SK-N-SH (cell line): ENCODE data around the gene CASP7. TPM values are rescaled to one million over a fixed set of nuclear protein-coding genes. Genes with fewer than 3 reads are reported as not detected.

Experiments
- CTCF ChIA-PET: fragments of 300-600, 350-600 bp; formaldehyde crosslinking; extraction: SDS; loops from one replicate; lab custom pipeline; 2021; lab: Yijun Ruan, JAX
- POLR2A ChIA-PET: fragments of 350-600 bp; sonication (Branson Sonifier 250); formaldehyde crosslinking; extraction: SDS; loops from one replicate; lab custom pipeline; 2020; ENCODE audit warnings: antibody characterized with exemption, inconsistent platforms; lab: Yijun Ruan, JAX
- DNase-seq: peaks from one replicate; pipeline ENCODE4 v3.0.0; 2012
- H2AFZ ChIP-seq: fragments of 200-600 bp; sonication (generic); 2 replicates; pipeline ENCODE4 v1.8.1; 2016; ENCODE audit warnings: antibody characterized with exemption, mild to moderate bottlenecking, low read depth
- H3F3A ChIP-seq: fragments of 200-600 bp; sonication (generic); replicated peaks from 2 replicates; pipeline ENCODE3; 2016; ENCODE audit warnings: antibody characterized with exemption, mild to moderate bottlenecking; ENCODE audit not compliant: insufficient read depth
- H3K27ac ChIP-seq, 2 experiments: fragments of 200-500 bp in 1 of 2; fragments of 200-600 bp in 1 of 2; sonication (Bioruptor generic) in 1 of 2; sonication (generic), shearing (Covaris generic) in 1 of 2; 2 replicates each; pipeline versions ENCODE4 v1.5.1 to v1.6.1; 2014 to 2016; ENCODE audit warnings: low read depth in 2 of 2, inconsistent platforms in 1 of 2, low read length in 1 of 2, mild to moderate bottlenecking in 1 of 2, mixed read lengths in 1 of 2
- H3K27me3 ChIP-seq: fragments of 200-600 bp; sonication (generic), shearing (Covaris generic); 2 replicates; pipeline ENCODE4 v1.6.1; 2016; ENCODE audit warnings: mixed run types; ENCODE audit not compliant: insufficient read depth
- H3K36me3 ChIP-seq, 2 experiments: fragments of 200-500 bp in 1 of 2; fragments of 200-600 bp in 1 of 2; sonication (Bioruptor generic) in 1 of 2; sonication (generic) in 1 of 2; replicated peaks in 1 of 2; 2 replicates each; pipeline versions ENCODE3 to v1.5.1; 2014 to 2016; ENCODE audit warnings: low read length in 1 of 2, mild to moderate bottlenecking in 1 of 2; ENCODE audit not compliant: insufficient read depth in 2 of 2, control insufficient read depth in 1 of 2
- H3K4me1 ChIP-seq, 2 experiments: fragments of 200-500 bp in 1 of 2; fragments of 200-600 bp in 1 of 2; sonication (Bioruptor generic) in 1 of 2; sonication (generic), shearing (Covaris generic) in 1 of 2; 2 replicates each; pipeline versions ENCODE4 v1.5.1 to v1.6.1; 2014 to 2016; ENCODE audit warnings: low read depth in 1 of 2, low read length in 1 of 2, mixed run types in 1 of 2; ENCODE audit not compliant: insufficient read depth in 2 of 2, control insufficient read depth in 1 of 2
- H3K4me2 ChIP-seq: fragments of 200-600 bp; sonication (generic), shearing (Covaris generic); 2 replicates; pipeline ENCODE4 v1.6.1; 2017; ENCODE audit warnings: mixed run types
- H3K4me3 ChIP-seq, 2 experiments: fragments of 200-500 bp in 1 of 2; fragments of 200-600 bp in 1 of 2; sonication (Bioruptor generic) in 1 of 2; sonication (generic), shearing (Covaris generic) in 1 of 2; 2 replicates each; pipeline versions ENCODE4 v1.5.1 to v1.8.1; 2014 to 2016; ENCODE audit warnings: low read depth in 2 of 2, inconsistent platforms in 1 of 2, low read length in 1 of 2, mild to moderate bottlenecking in 1 of 2, mixed read lengths in 1 of 2, moderate library complexity in 1 of 2
- H3K79me2 ChIP-seq: fragments of 200-600 bp; sonication (generic); 2 replicates; pipeline ENCODE4 v1.8.1; 2017; ENCODE audit warnings: mild to moderate bottlenecking; ENCODE audit not compliant: insufficient read depth
- H3K9ac ChIP-seq: fragments of 200-600 bp; sonication (generic); 2 replicates; pipeline ENCODE4 v1.6.1; 2017; ENCODE audit warnings: mixed run types
- H3K9me2 ChIP-seq: fragments of 200-600 bp; sonication (generic); 2 replicates; pipeline ENCODE4 v1.6.1; 2017; ENCODE audit warnings: mixed run types
- H3K9me3 ChIP-seq: fragments of 200-600 bp; sonication (generic); 2 replicates; pipeline ENCODE4 v1.6.1; 2017; ENCODE audit warnings: mixed run types, mild to moderate bottlenecking, moderate library complexity
- H4K20me1 ChIP-seq: fragments of 200-600 bp; sonication (generic); 2 replicates; pipeline ENCODE4 v1.6.1; 2017; ENCODE audit warnings: mild to moderate bottlenecking, mixed run types; ENCODE audit not compliant: insufficient read depth
- EZH2phosphoT487 ChIP-seq: fragments of 200-600 bp; sonication (generic); IDR thresholded peaks from 2 replicates; pipeline ENCODE4 v1.6.1; 2017; ENCODE audit warnings: low read depth, mixed run types, mild to moderate bottlenecking, antibody characterized with exemption, moderate library complexity, borderline replicate concordance
- FOSL2 ChIP-seq: IDR thresholded peaks from 2 replicates; pipeline ENCODE4 v1.4.0; 2012; ENCODE audit warnings: low read depth, mild to moderate bottlenecking, moderate library complexity, borderline replicate concordance
- FOXM1 ChIP-seq: IDR thresholded peaks from 2 replicates; pipeline ENCODE4 v1.4.0; 2012; ENCODE audit warnings: low read depth, mild to moderate bottlenecking
- GABPA ChIP-seq: IDR thresholded peaks from 2 replicates; pipeline ENCODE4 v1.4.0; 2012; ENCODE audit warnings: low read depth, mild to moderate bottlenecking
- MEF2A ChIP-seq: IDR thresholded peaks from 2 replicates; pipeline ENCODE4 v1.4.0; 2012; ENCODE audit warnings: low read depth, borderline replicate concordance
- MXI1 ChIP-seq: IDR thresholded peaks from 2 replicates; pipeline ENCODE4 v1.6.1; 2012; ENCODE audit warnings: mild to moderate bottlenecking, low read depth, low read length, improper control_type of control experiment
- NFIC ChIP-seq: IDR thresholded peaks from 2 replicates; pipeline ENCODE4 v1.4.0; 2012; ENCODE audit warnings: borderline replicate concordance
- POLR2AphosphoS5 ChIP-seq: IDR thresholded peaks from 2 replicates; pipeline ENCODE4 v1.6.1; 2012; ENCODE audit warnings: low read depth, low read length
- RFX5 ChIP-seq: IDR thresholded peaks from 2 replicates; pipeline ENCODE4 v1.6.1; 2012; ENCODE audit warnings: mild to moderate bottlenecking, improper control_type of control experiment, low read length
- RXRA ChIP-seq: IDR thresholded peaks from 2 replicates; pipeline ENCODE4 v1.4.0; 2012; ENCODE audit warnings: low read depth, mild to moderate bottlenecking, borderline replicate concordance
- SIN3A ChIP-seq: IDR thresholded peaks from 2 replicates; pipeline ENCODE4 v1.6.1; 2012; ENCODE audit warnings: low read depth, mild to moderate bottlenecking, low read length, moderate library complexity, borderline replicate concordance
- YY1 ChIP-seq: IDR thresholded peaks from 2 replicates; pipeline ENCODE4 v1.4.0; 2012; ENCODE audit warnings: low read depth, mild to moderate bottlenecking
- WGBS: methylation state at CpG from one replicate; pipeline ENCODE4 v1.1.6; 2017; ENCODE audit warnings: low lambda C conversion rate; 5-methylcytosine and 5-hydroxymethylcytosine counted together
- polyA plus RNA-seq, 3 experiments: library from polyadenylated mRNA; depleted of rRNA; stranded (reverse); fragments of >200 nt; gene quantifications; 2 replicates each; pipeline ENCODE4 v1.2.3, GENCODE V29; 2012
- TF ChIP-seq, protein P1 (sequence below): fragments of 200-600 bp; sonication (generic); IDR thresholded peaks from 2 replicates; pipeline ENCODE4 v1.6.1; 2017; ENCODE audit warnings: antibody characterized with exemption, mild to moderate bottlenecking, moderate library complexity
- TF ChIP-seq, protein P2 (sequence below): IDR thresholded peaks from 2 replicates; pipeline ENCODE4; 2012
- TF ChIP-seq, protein P3 (sequence below): IDR thresholded peaks from 2 replicates; pipeline ENCODE4 v1.4.0; 2012; ENCODE audit warnings: low read depth
- TF ChIP-seq, protein P4 (sequence below): fragments of 150-350 bp; IDR thresholded peaks from 2 replicates; pipeline ENCODE4 v1.6.1; 2016; ENCODE audit warnings: mild to moderate bottlenecking, low read depth, low read length

The CASP7 gene
- polyA plus RNA-seq, 1 of the 3 experiments (the other 2 are of a cell fraction), result 15.1 TPM

DNA sequence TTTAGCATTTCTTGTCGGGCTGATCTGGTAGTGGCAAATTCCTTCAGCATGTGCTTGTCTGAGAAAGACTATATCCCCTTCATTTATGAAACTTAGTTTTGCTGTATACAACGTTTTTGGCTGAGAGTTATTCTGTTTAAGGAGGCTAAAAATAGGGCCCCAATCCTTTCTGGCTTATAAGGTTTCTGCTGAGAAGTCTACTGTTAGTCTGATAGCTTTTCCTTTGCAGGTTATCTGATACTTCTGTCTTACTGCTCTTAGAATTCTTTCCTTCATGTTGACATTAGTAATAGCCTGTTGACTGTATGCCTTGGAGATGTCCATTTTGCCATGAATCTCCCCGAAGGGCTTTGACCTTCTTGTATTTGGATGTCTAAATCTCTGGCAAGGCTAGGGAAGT lies 9.9 kb downstream of the CASP7 start:
- H4K20me1 ChIP-seq, result no peaks in the 10 kb centered on the region
- 23% methylated on average over 3 of the region's 3 CpGs for WGBS
- H3K9me3 ChIP-seq, result peaks cover 14% of the 10 kb centered on the region; the same call in 1 of the 2 replicates
- peaks cover 4 to 14% of the 10 kb centered on the region in 2 experiments for H3K36me3 ChIP-seq
- no peaks in the 10 kb centered on the region for H3K27me3 ChIP-seq
- no peak overlapping the region for H3K4me3 ChIP-seq
- DNase-seq, result no peak
- peaks cover 55% of the 10 kb centered on the region for H3K79me2 ChIP-seq
- POLR2A ChIA-PET, result no interaction called here
- no peak overlapping the region for H3K4me2 ChIP-seq
- no peak overlapping the region for H2AFZ ChIP-seq
- no peaks in the 10 kb centered on the region for H3F3A ChIP-seq
- no peaks in the 10 kb centered on the region for H3K9me2 ChIP-seq
- no peak for TF ChIP-seq NFIC
- no peak for TF ChIP-seq POLR2AphosphoS5
- TF ChIP-seq MXI1, result no peak
- TF ChIP-seq, protein P1, sequence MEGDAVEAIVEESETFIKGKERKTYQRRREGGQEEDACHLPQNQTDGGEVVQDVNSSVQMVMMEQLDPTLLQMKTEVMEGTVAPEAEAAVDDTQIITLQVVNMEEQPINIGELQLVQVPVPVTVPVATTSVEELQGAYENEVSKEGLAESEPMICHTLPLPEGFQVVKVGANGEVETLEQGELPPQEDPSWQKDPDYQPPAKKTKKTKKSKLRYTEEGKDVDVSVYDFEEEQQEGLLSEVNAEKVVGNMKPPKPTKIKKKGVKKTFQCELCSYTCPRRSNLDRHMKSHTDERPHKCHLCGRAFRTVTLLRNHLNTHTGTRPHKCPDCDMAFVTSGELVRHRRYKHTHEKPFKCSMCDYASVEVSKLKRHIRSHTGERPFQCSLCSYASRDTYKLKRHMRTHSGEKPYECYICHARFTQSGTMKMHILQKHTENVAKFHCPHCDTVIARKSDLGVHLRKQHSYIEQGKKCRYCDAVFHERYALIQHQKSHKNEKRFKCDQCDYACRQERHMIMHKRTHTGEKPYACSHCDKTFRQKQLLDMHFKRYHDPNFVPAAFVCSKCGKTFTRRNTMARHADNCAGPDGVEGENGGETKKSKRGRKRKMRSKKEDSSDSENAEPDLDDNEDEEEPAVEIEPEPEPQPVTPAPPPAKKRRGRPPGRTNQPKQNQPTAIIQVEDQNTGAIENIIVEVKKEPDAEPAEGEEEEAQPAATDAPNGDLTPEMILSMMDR, result no peak
- TF ChIP-seq, all 33 proteins: peak for 0
- Histone ChIP-seq H3K4me1 (no peaks in the 10 kb centered on the region), H3K9ac (no peak overlapping the region), H3K27ac (no peak overlapping the region)
- CTCF ChIA-PET, result interaction anchor here (1.1 kb wide), 2 partner anchors 13 to 15 kb away, joined by 3 to 4 read pairs; no protein-coding TSS in a partner anchor

DNA sequence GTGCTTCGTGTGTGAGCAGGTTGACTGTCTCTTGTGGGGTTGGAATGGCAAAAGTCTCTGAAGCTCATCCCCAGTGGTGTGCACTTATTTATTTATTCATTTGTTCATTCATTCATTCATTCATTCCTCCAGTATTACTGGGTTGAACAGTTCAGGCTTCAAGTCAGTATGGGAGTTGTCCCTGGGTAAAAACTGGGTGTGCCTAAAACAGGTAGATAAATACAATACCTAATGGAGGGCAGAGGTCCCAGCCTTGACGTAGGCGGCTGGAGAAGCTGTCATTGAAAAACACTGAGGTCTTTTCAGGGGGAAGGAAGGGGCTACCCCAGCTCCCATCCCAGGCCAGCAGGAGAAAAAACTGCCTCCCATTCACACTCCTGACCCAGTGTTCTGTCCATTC lies 11.0 kb downstream of the CASP7 start:
- Histone ChIP-seq H3K36me3 (peaks cover 4 to 14% of the 10 kb centered on the region in 2 experiments), H4K20me1 (no peaks in the 10 kb centered on the region), H3K27me3 (no peaks in the 10 kb centered on the region), H3F3A (no peaks in the 10 kb centered on the region), H3K27ac (no peak overlapping the region), H3K9me2 (no peaks in the 10 kb centered on the region), H2AFZ (no peak overlapping the region), H3K4me2 (no peak overlapping the region), H3K9me3 (peaks cover 14% of the 10 kb centered on the region; the same call in 1 of the 2 replicates), H3K79me2 (peaks cover 54% of the 10 kb centered on the region), H3K4me1 (no peaks in the 10 kb centered on the region), H3K9ac (no peak overlapping the region), H3K4me3 (no peak overlapping the region)
- ChIA-PET POLR2A (no interaction called here), CTCF (interaction anchor here (1.1 to 1.4 kb wide), 4 partner anchors 12 to 14 kb away, joined by 3 to 4 read pairs (median 4); no protein-coding TSS in a partner anchor)
- TF ChIP-seq FOSL2, result no peak
- TF ChIP-seq RFX5, result no peak
- no peak for TF ChIP-seq MEF2A
- no peak for TF ChIP-seq YY1
- no peak for TF ChIP-seq GABPA
- TF ChIP-seq, protein P2, sequence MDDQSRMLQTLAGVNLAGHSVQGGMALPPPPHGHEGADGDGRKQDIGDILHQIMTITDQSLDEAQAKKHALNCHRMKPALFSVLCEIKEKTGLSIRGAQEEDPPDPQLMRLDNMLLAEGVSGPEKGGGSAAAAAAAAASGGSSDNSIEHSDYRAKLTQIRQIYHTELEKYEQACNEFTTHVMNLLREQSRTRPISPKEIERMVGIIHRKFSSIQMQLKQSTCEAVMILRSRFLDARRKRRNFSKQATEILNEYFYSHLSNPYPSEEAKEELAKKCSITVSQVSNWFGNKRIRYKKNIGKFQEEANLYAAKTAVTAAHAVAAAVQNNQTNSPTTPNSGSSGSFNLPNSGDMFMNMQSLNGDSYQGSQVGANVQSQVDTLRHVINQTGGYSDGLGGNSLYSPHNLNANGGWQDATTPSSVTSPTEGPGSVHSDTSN, result no peak
- TF ChIP-seq, protein P3, sequence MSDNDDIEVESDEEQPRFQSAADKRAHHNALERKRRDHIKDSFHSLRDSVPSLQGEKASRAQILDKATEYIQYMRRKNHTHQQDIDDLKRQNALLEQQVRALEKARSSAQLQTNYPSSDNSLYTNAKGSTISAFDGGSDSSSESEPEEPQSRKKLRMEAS, result no peak
- TF ChIP-seq, protein P4, sequence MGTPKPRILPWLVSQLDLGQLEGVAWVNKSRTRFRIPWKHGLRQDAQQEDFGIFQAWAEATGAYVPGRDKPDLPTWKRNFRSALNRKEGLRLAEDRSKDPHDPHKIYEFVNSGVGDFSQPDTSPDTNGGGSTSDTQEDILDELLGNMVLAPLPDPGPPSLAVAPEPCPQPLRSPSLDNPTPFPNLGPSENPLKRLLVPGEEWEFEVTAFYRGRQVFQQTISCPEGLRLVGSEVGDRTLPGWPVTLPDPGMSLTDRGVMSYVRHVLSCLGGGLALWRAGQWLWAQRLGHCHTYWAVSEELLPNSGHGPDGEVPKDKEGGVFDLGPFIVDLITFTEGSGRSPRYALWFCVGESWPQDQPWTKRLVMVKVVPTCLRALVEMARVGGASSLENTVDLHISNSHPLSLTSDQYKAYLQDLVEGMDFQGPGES, result no peak
- TF ChIP-seq EZH2phosphoT487, result no peak
- TF ChIP-seq RXRA, result no peak
- TF ChIP-seq SIN3A, result no peak
- TF ChIP-seq FOXM1, result no peak
- 63% methylated on average over 3 of the region's 3 CpGs for WGBS
- DNase-seq, result no peak
